Measurements from ENCODE around the gene FLT3.

The FLT3 gene

GRCh38 chr13:27960362-27961226 is 139.8 kb downstream of the FLT3 start:
- DNase-seq (ENCODE audit: low read depth) = peak; percentile 17

DNA sequence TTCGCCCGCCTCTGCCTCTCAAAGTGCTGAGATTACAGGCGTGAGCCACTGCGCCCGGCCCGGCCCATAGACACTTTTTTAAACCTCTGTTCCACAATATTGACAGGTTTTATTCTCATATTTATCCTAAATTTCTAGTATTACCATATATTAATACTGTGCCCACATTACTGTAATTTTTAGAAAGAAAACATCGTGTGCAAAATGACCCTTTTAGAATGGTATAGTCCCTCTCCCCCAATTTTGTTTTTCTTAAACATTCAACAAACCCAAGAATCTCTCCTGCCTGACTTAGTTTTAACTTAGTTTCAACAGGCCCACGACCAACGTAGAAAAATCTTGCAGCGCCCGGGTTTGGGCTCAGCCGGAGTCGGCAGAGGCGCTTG is 140.4 kb downstream of the FLT3 start:
- DNase-seq (ENCODE audit: low read depth) = no peak

GRCh38 chr13:27956576-27957300 is 143.6 kb downstream of the FLT3 start:
- no peak for DNase-seq (ENCODE audit: low read depth)

DNA sequence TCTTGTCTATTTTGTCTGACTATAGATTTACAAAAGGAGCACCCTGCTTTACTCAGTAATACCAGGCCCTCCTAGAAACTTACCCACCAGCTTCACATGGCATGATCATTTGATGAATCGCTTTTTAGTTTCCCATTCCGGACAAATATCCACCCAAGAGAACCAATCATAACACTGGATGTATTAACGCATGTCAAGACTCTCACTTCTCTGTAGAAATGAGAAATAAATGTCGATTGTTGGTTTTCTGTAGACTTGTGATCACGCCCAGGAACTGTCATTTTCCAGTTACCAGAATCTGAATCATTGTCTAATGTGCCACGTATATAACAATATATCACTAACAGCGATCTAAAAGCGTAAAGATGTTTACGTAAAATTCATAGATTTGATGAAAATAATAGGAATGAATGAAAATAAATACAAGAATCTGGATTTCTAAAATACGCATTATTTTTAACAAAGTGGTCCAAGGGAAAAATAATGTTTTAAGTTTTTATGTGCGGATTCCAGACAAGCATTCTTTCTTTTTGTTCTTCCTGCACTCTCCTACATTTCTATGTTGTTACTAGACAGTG is 145.3 kb downstream of the FLT3 start:
- no peak for DNase-seq (ENCODE audit: low read depth)

- no peak for DNase-seq (ENCODE audit: low read depth)
Observed at GRCh38 chr13:27954406-27954851, 145.9 kb downstream of the FLT3 start.

GRCh38 chr13:27953676-27954405 is 146.5 kb downstream of the FLT3 start:
- peak; percentile 36 for DNase-seq (ENCODE audit: low read depth)

All from fibroblast of gingiva (primary cell).